ENCODE measurements around the gene FUT3. TPM values are rescaled to one million over a fixed set of nuclear protein-coding genes. Genes with fewer than 3 reads are reported as not detected.
A peak's percentile ranks its signal among the peaks of the same experiment; 100 is the strongest.

The FUT3 gene
- total and polyA plus RNA-seq, 9 of the 15 experiments (the other 6 are each of a cell fraction or from before 2014, with no cell fraction given) = 0.09 TPM; not detected in 8

- TF ChIP-seq, protein P1, sequence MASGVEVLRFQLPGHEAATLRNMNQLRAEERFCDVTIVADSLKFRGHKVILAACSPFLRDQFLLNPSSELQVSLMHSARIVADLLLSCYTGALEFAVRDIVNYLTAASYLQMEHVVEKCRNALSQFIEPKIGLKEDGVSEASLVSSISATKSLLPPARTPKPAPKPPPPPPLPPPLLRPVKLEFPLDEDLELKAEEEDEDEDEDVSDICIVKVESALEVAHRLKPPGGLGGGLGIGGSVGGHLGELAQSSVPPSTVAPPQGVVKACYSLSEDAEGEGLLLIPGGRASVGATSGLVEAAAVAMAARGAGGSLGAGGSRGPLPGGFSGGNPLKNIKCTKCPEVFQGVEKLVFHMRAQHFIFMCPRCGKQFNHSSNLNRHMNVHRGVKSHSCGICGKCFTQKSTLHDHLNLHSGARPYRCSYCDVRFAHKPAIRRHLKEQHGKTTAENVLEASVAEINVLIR (CRISPR knock-in tag; IDR thresholded peaks at IDR 0.05) = no peak
- peak; percentile 32 for TF ChIP-seq RBM25 (IDR thresholded peaks at IDR 0.05; ENCODE audit: low read depth, low read length, severe bottlenecking)
Observed at GRCh38 chr19:5880604-5881078, 29.4 kb upstream of the FUT3 start (continued).

- H4K20me1 ChIP-seq (replicated peaks; ENCODE audit: control insufficient read depth, insufficient read depth, low read length) = no peaks in the 10 kb centered on the region
- peaks cover 15 to 42% of the 10 kb centered on the region in 2 experiments; a peak in 4 of 5 replicates for H3K27me3 ChIP-seq (ENCODE audit: control insufficient read depth in 2 of 2, insufficient read depth in 2 of 2, low read length in 2 of 2)
- H2AFZ ChIP-seq (ENCODE audit: low read depth, low read length) = no peak overlapping the region
- no peaks in the 10 kb centered on the region for H3K9me1 ChIP-seq (ENCODE audit: control insufficient read depth, insufficient read depth, low read length)
- H3K4me2 ChIP-seq (ENCODE audit: insufficient read depth, low read length) = no peak overlapping the region
- TF ChIP-seq CBFA2T2 (conservative IDR thresholded peaks at IDR 0.05) (no peak), FOXP1 (CRISPR knock-in tag; IDR thresholded peaks at IDR 0.05) (no peak), BRF1 (IDR thresholded peaks at IDR 0.05; ENCODE audit: borderline replicate concordance, extremely low read depth, insufficient read length) (no peak), FOXA1 (IDR thresholded peaks at IDR 0.05; ENCODE audit: borderline replicate concordance) (no peak)
- ATAC-seq (no peak), DNase-seq (ENCODE audit: extremely low read depth in 1 of 4, low spot score in 3 of 4) (no peak), FAIRE-seq (no peak)
- H3K4me3 ChIP-seq = no peak overlapping the region
- POLR2A ChIA-PET = no interaction called here
- no peak overlapping the region for H3K27ac ChIP-seq (ENCODE audit: extremely low read depth, low read depth, low read length)
- WGBS (ENCODE audit: insufficient coverage, low coverage, missing lambda C conversion rate) = 6% methylated on average over 4 of the region's 6 CpGs
- no peaks in the 10 kb centered on the region for H3K9me3 ChIP-seq (replicated peaks; ENCODE audit: control insufficient read depth, insufficient read depth, low read depth, low read length)
- no peaks in the 10 kb centered on the region for H3K36me3 ChIP-seq (ENCODE audit: control insufficient read depth, insufficient read depth, low read length)
- intact Hi-C loops (cut with micrococcal nuclease) = no loop called here
- in situ Hi-C loops (cut with MboI) = no loop called here
- no peaks in the 10 kb centered on the region for H3K79me2 ChIP-seq (ENCODE audit: control insufficient read depth, insufficient read depth, low read length)
- BruUV-seq (replicated peaks) = no TSS peak
- H3K9ac ChIP-seq (ENCODE audit: insufficient read depth in 1 of 2, low read depth in 2 of 2, low read length in 2 of 2) = 0 out of 4 replicates have a peak overlapping the region, but pooled peaks of 1 of the 2 experiments have one; percentile 35
- peaks cover 2 to 15% of the 10 kb centered on the region in 2 experiments; a peak in 2 of 5 replicates for H3K4me1 ChIP-seq (replicated peaks in 1 of 2; ENCODE audit: control insufficient read depth in 2 of 2, insufficient read depth in 2 of 2, low read length in 2 of 2)
- CTCF ChIA-PET (ENCODE audit: low intra/inter-chr PET ratio) = no interaction called here
Observed at GRCh38 chr19:5880196-5880595, 28.9 kb upstream of the FUT3 start.

All from K562 (cell line).